ENCODE results near the gene TMEM132D.
A peak's percentile ranks its signal among the peaks of the same experiment; 100 is the strongest.
"Not testable (repeated sequence)": the region's sequence is repeated elsewhere in the genome, so short reads cannot be mapped to it uniquely, and the experiment has no call there.

The TMEM132D gene

DNA sequence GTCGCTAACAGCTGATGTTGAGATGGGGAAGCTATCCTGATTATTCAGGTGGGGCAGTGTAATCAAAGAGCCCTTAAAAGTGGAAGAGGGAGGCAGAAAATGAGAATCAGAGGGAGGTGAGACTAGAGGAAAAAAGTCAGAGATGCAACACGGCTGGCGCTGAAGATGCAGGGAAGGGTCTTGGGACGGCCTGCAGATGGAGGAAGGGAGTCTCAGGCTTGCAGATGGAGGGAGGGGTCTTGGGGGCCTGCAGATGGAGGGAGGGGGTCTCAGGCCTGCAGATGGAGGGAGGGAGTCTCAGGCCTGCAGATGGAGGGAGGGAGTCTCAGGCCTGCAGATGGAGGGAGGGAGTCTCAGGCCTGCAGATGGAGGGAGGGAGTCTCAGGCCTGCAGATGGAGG lies 713.9 kb downstream of the TMEM132D start:
- DNase-seq (ENCODE audit: low read depth, low spot score): not testable (repeated sequence)

DNA sequence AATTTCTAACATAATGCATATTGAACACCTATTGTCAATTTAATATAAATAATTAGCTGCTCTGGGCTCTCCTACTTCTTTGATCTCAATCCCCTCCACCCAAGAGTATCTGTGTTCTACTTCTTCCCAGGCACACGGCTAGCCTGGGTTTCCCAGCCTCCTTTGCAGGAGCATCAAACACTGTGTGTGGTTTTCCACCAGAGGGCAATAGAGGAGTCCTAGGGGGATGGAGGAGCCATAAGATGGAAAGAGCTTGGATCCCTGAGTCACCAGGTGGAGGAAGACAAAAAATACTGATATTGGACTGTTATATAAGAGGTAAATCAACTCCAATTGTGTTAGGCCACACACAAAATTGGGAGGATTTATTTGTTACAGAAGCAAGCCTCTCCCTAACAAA lies 716.9 kb downstream of the TMEM132D start:
- peak; percentile 44 for DNase-seq (ENCODE audit: low read depth, low spot score)

DNA sequence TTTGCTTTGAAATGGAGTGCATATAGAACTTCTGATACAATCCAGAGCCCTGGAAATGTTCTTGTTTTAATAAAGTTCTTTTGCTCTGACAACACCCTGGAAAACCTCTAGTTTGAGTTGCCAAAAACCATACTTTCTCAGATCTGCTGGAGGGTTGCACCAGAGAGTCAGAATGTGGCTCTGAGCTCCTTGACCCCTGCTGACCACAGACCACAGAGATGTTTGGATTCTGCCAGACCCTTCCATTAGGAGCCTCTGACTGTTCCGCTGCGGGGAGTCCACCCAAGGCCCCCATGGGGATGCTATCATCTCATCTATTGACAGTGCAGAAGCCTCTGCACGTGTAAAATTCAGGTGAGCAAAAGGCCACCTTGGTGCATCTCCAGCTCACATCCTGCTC lies 718.0 kb downstream of the TMEM132D start:
- DNase-seq (ENCODE audit: low read depth, low spot score): no peak

GRCh38 chr12:129184127-129184928 lies 719.5 kb downstream of the TMEM132D start:
- DNase-seq (ENCODE audit: low read depth, low spot score): peak; percentile 94

- DNase-seq (ENCODE audit: low read depth, low spot score): no peak
Measured at GRCh38 chr12:129179941-129180553, 723.8 kb downstream of the TMEM132D start.

DNA sequence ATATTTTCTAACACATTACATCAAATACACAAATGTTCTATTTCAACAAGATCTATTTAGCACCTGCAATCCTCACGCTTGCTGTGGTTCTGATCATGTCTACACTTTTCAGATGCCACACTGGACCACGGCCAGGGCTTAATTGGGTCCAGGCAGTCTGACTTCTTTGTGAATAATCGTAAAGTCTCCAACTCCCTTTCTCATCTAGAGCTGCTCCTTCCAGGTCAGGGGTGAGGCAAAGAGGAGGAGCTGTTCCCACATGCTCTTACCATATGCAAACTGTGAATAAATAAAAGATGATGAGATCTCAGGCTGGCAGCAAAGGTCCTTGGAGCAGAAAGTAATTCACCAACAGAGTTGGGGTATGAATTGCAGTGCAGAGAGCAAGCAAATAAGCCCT lies 733.9 kb downstream of the TMEM132D start:
- no peak for DNase-seq (ENCODE audit: low read depth, low spot score)

DNA sequence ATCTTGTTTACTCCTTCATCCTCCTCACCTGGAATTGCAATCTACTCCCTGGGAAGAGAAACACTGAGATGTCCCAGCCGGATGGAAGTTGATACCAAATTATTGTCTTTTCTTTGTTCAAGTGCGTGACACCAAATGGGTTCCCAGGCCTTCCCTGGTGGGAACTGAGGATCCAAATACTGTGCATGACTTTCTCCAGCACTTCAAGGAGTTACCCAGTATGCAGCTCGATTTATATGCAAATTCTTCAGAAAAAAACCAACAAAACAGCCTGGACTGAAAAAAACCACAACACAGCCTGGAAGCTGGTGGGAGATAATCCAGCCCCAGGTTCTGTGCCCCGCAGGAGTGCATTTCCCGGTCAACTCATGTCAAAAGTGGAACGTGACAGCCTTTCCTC lies 740.0 kb downstream of the TMEM132D start:
- DNase-seq (ENCODE audit: low read depth, low spot score): peak; percentile 30

DNA sequence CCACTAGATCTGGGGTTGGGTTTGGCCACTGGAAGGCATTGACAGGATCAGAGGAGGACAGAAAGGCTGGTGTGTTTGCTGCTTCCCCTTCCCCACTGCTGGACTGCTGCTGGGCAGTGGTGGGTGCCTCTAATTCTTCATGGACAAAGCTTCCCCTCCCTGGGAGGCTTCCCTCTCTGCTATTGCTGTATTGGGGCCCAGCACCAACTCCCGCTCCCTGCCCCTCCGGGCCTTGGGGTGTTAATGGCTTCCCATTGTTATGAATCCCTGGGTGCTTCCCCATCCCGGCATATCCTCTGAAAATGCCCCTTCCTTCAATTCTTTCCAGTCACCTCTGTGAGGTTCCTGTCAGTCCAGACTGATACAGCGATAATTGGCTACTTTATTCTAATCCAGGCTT lies 740.4 kb downstream of the TMEM132D start:
- no peak for DNase-seq (ENCODE audit: low read depth, low spot score)

DNA sequence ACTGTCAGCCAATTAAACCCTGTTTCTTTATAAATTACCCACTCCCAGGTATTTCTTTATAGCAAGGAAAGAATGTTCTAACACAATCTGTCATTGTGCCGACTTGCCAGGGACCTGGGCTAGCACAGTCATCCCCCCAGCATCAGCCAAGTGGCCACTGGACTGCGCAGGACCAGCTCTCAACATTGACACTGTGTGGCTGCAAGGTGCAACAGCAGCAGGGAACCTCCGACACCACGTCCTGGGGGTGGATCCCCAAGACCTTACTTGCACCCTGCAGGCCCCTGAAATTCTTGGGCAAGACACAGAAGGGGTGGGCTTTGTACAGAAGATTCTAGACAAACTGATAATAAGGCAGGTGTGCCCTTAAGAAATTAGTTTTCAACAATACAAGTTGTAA lies 741.0 kb downstream of the TMEM132D start:
- DNase-seq (ENCODE audit: low read depth, low spot score): no peak

GRCh38 chr12:129161511-129161910 lies 742.3 kb downstream of the TMEM132D start:
- DNase-seq (ENCODE audit: low read depth, low spot score): no peak

DNA sequence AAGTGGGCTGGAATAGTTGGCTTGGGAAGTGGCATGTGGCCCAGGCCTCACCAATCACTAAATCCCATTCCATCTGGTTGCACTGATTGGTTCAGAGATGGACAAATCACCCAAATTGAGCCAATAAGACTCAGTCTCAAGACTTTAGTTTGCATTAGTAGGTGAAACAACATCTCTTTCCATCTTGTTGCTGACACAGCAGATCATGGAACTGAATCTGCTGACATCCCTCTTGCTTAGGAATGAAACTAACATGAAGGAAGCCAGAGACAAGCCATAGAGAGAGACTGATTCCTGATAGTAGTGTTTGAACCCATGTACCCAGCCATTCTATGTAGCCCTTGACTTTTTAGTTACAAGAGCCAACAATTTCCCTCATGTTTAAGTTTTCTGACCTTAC lies 743.5 kb downstream of the TMEM132D start:
- DNase-seq (ENCODE audit: low read depth, low spot score): no peak

- peak; percentile 51 for DNase-seq (ENCODE audit: low read depth, low spot score)
Measured at GRCh38 chr12:129152351-129153104, 751.3 kb downstream of the TMEM132D start.

- DNase-seq (ENCODE audit: low read depth, low spot score): no peak
Measured at GRCh38 chr12:129150721-129151120, 753.1 kb downstream of the TMEM132D start.

GRCh38 chr12:129145381-129145780 lies 758.4 kb downstream of the TMEM132D start:
- DNase-seq (ENCODE audit: low read depth, low spot score): no peak

DNA sequence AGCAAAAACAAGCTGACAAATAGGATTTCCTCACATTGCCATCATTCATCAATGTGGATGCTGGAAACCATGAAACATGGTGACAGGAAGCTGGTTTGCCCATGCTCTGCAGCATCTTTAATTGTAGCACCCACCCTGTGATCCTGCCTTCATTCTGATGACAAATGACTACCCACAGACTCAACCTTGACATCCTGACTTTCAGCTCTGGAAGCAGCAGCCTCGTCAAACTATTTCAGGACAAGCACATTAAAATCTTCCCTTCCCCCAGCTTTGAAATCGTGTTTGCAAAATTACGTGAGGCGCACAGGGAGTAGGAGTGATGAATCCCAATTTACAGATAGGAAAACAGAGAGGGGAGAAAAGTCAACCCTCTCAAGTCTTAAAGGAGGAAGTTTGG lies 765.0 kb downstream of the TMEM132D start:
- DNase-seq (ENCODE audit: low read depth, low spot score): no peak

GRCh38 chr12:129136694-129137325 lies 767.0 kb downstream of the TMEM132D start:
- no peak for DNase-seq (ENCODE audit: low read depth, low spot score)

DNA sequence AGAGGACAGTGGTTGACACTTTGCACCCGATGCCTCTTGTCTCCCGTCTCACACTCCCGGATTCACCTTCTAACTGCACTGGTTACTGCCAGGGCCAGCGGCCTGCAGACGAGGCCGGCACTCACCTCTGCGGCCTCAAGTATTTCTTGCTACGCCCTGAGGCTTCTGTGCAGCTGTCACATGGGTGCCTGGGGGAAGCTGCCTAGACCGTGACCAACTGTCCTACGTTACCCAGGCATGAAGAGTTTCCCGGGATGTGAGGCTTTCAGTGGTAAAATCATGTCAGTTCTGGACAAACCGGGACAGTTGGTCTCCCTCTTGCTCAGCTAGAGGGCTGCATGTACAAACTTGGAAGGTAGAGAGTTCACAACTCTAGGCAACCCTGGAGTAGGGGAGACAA lies 776.1 kb downstream of the TMEM132D start:
- no peak for DNase-seq (ENCODE audit: low read depth, low spot score)

- no peak for DNase-seq (ENCODE audit: low read depth, low spot score)
Measured at GRCh38 chr12:129127211-129127610, 776.6 kb downstream of the TMEM132D start.

DNA sequence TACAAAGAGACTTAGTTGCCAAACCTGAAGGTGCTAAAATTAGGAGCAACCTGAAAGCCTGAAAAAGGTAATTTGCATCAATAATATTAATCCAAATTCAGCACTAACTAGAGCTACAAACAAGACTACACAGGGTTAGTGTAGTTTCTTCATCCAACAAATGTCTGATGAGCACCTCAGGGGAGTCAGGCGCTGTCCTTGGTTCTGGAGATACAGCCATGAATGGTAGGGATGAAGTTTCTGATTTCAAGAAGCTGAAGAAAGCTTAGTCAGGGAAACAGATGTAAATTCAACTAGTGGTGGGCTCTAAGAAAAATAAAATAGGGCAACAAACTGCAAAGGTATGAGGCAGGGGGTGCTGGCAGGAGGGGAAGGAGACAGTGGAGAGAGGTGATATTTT lies 784.3 kb downstream of the TMEM132D start:
- DNase-seq (ENCODE audit: low read depth, low spot score): peak; percentile 18

- no peak for DNase-seq (ENCODE audit: low read depth, low spot score)
Measured at GRCh38 chr12:129115558-129115957, 788.3 kb downstream of the TMEM132D start.

DNA sequence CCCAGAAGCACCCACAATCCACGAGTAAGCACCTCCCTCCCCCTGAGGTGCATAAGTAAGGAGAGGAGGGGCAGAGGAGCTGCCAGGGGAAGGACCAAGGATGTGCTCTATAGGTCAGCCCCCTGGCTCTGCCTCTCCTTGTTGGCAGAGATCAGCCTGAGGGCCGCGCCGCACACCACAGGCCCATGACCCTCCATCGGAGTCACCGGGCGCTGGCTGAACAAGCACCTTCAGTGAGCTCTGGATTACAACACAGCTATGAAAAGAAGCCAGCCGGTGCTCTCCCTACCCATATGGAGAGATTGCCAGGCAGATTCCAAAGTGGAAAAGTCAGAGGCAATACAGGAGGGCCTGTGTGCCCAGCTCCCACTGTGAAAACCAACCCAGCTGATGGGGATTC lies 793.2 kb downstream of the TMEM132D start:
- DNase-seq (ENCODE audit: low read depth, low spot score): no peak

Data from ELF-1 (cell line).